A549 (cell line): ENCODE results near the gene GRIK4. TPM values are rescaled to one million over a fixed set of nuclear protein-coding genes. Genes with fewer than 3 reads are reported as not detected.

ENCODE experiments used
- ATAC-seq, 2 experiments: fragments of 200-7000 bp in 1 of 2; fragments of >200 bp in 1 of 2; cut with Nextera tagmentation in 1 of 2; cut with Tn5 transposase in 1 of 2; 3 replicates each; pipeline versions ENCODE4 v1.8.0 to v1.9.1; 2018 to 2020; ENCODE audit warnings: mild to moderate bottlenecking in 1 of 2, moderate library complexity in 1 of 2
- CTCF ChIA-PET: fragments of 300-600 bp; sonication (Branson Sonifier 250); formaldehyde crosslinking; extraction: SDS; loops from one replicate; lab custom pipeline; 2021; ENCODE audit warnings: antibody characterized with exemption, inconsistent platforms; lab: Yijun Ruan, JAX
- POLR2A ChIA-PET: fragments of 350-600 bp; formaldehyde crosslinking; extraction: SDS; loops from one replicate; lab custom pipeline; 2021; ENCODE audit warnings: antibody characterized with exemption, inconsistent platforms; lab: Yijun Ruan, JAX
- DNase-seq, 2 experiments: peaks; one replicate each; pipeline versions ENCODE4 v3.0.0 to v3.0.0-alpha.2; 2011 to 2016; ENCODE audit warnings: low read depth in 1 of 2, low spot score in 1 of 2
- FAIRE-seq: peaks from 2 replicates; lab custom pipeline; 2011; peaks lifted over from hg19 to GRCh38; lab: Jason Lieb, UNC
- H3K27ac ChIP-seq, 2 experiments: fragments of >200 bp; sonication (Bioruptor Twin); formaldehyde crosslinking; 3 replicates each; pipeline ENCODE4 v1.5.1; 2016 to 2017
- H3K4me1 ChIP-seq: fragments of >200 bp; sonication (Bioruptor Twin); formaldehyde crosslinking; 3 replicates; pipeline ENCODE4 v1.6.1; 2016
- H3K4me2 ChIP-seq: fragments of >200 bp; sonication (Bioruptor Twin); formaldehyde crosslinking; 3 replicates; pipeline ENCODE4 v1.6.1; 2016
- H3K4me3 ChIP-seq: fragments of >200 bp; sonication (Bioruptor Twin); formaldehyde crosslinking; 3 replicates; pipeline ENCODE4 v1.5.1; 2016
- H3K9me3 ChIP-seq: fragments of >200 bp; sonication (Bioruptor Twin); formaldehyde crosslinking; 3 replicates; pipeline ENCODE4 v1.6.1; 2016
- ATOH8 ChIP-seq: fragments of 250-450 bp; sonication (Bioruptor Pico); IDR thresholded peaks from 2 replicates; pipeline ENCODE4 v1.5.0; 2020; ENCODE audit warnings: low read depth, mild to moderate bottlenecking, moderate library complexity
- CBX8 ChIP-seq: fragments of 200-600 bp; sonication (generic); IDR thresholded peaks from 2 replicates; pipeline ENCODE4 v1.6.1; 2016
- CEBPB ChIP-seq, 2 experiments: fragments of >200 bp in 1 of 2; sonication (Bioruptor Twin) in 1 of 2; formaldehyde crosslinking in 1 of 2; IDR thresholded peaks; 2 replicates each; pipeline ENCODE4 v1.6.1; 2012 to 2016
- EHF ChIP-seq: fragments of 250-450 bp; sonication (Bioruptor Pico); IDR thresholded peaks from 2 replicates; pipeline ENCODE4 v1.5.0; 2020; ENCODE audit warnings: mild to moderate bottlenecking
- ELK1 ChIP-seq: fragments of 150-350 bp; IDR thresholded peaks from 2 replicates; pipeline ENCODE4 v1.6.1; 2014; ENCODE audit warnings: low read depth, mild to moderate bottlenecking, low read length
- ESRRA ChIP-seq: fragments of 150-350 bp; IDR thresholded peaks from 2 replicates; pipeline ENCODE4 v1.6.1; 2014; ENCODE audit warnings: mild to moderate bottlenecking, low read length, borderline replicate concordance
- HES2 ChIP-seq: fragments of >200 bp; sonication (Bioruptor Twin); formaldehyde crosslinking; IDR thresholded peaks from 2 replicates; pipeline ENCODE4 v1.6.1; 2016
- HMGXB4 ChIP-seq: fragments of 250-450 bp; sonication (Bioruptor Pico); IDR thresholded peaks from 2 replicates; pipeline ENCODE4 v1.5.0; 2021; ENCODE audit warnings: mild to moderate bottlenecking, moderate library complexity, borderline replicate concordance
- HOXA7 ChIP-seq: fragments of 250-450 bp; sonication (Bioruptor Pico); IDR thresholded peaks from 2 replicates; pipeline ENCODE4 v1.5.0; 2020; ENCODE audit warnings: mild to moderate bottlenecking, moderate library complexity
- HOXB5 ChIP-seq: fragments of 250-450 bp; sonication (Bioruptor Pico); IDR thresholded peaks from 2 replicates; pipeline ENCODE4 v1.5.0; 2020; ENCODE audit warnings: mild to moderate bottlenecking, moderate library complexity
- KDM5A ChIP-seq: fragments of 200-600 bp; sonication (generic); IDR thresholded peaks from 2 replicates; pipeline ENCODE4 v1.6.1; 2016; ENCODE audit warnings: antibody characterized with exemption, mild to moderate bottlenecking
- MAX ChIP-seq: IDR thresholded peaks from 2 replicates; pipeline ENCODE4 v1.6.1; 2012
- NPAS2 ChIP-seq: fragments of 250-450 bp; sonication (Bioruptor Pico); IDR thresholded peaks from 2 replicates; pipeline ENCODE4 v1.8.0; 2022; ENCODE audit warnings: mild to moderate bottlenecking, moderate library complexity, borderline replicate concordance
- POLR2A ChIP-seq: IDR thresholded peaks from 2 replicates; pipeline ENCODE4 v1.6.1; 2012; ENCODE audit warnings: mild to moderate bottlenecking, low read length
- RCOR1 ChIP-seq: fragments of 150-350 bp; IDR thresholded peaks from 2 replicates; pipeline ENCODE4 v1.6.1; 2014; ENCODE audit warnings: antibody characterized with exemption, low read length, low read depth
- REST ChIP-seq: fragments of 200-600 bp; sonication (generic); IDR thresholded peaks from 2 replicates; pipeline ENCODE4 v1.6.1; 2016; ENCODE audit warnings: antibody characterized with exemption, mild to moderate bottlenecking, moderate library complexity
- SMC3 ChIP-seq: fragments of >200 bp; sonication (Bioruptor Twin); formaldehyde crosslinking; IDR thresholded peaks from 3 replicates; pipeline ENCODE4 v1.6.1; 2018; ENCODE audit warnings: inconsistent platforms
- WGBS: methylation state at CpG from one replicate; pipeline ENCODE4 v1.1.6; 2017; ENCODE audit errors: missing lambda C conversion rate; 5-methylcytosine and 5-hydroxymethylcytosine counted together
- polyA plus RNA-seq, 4 experiments: library from polyadenylated mRNA; depleted of rRNA in 3 of 4; stranded (reverse); fragments of >200 nt; fragmentation: RNase III in 1 of 4; extraction: RNeasy Plus Mini Kit Qiagen cat#74134 plus additional on column Dnase treatment in 1 of 4; gene quantifications; 2 replicates in 3 of 4; 3 replicates in 1 of 4; pipeline ENCODE4 v1.2.3, GENCODE V29; 2011 to 2017

The GRIK4 gene
- polyA plus RNA-seq, 2 of the 4 experiments (the other 2 are of a cell fraction), result 0.01 TPM; not detected in 1

GRCh38 chr11:120811199-120811598 lies 299.7 kb downstream of the GRIK4 start:
- ChIA-PET CTCF (no interaction called here), POLR2A (no interaction called here)
- no peak overlapping the region for H3K27ac ChIP-seq
- ATAC-seq (no peak), DNase-seq (no peak), FAIRE-seq (no peak)
- 92% methylated on average over 5 of the region's 5 CpGs for WGBS
- TF ChIP-seq HOXA7 (CRISPR knock-in tag) (no peak), ELK1 (no peak), EHF (CRISPR knock-in tag) (no peak), KDM5A (no peak), MAX (no peak), ATOH8 (no peak), ESRRA (no peak)
- H3K4me2 ChIP-seq, result no peak overlapping the region
- no peak overlapping the region for H3K4me3 ChIP-seq
- H3K9me3 ChIP-seq, result no peaks in the 10 kb centered on the region
- peaks cover 23% of the 10 kb centered on the region for H3K4me1 ChIP-seq

- Histone ChIP-seq H3K9me3 (no peaks in the 10 kb centered on the region), H3K4me2 (no peak overlapping the region), H3K4me3 (no peak overlapping the region), H3K4me1 (peaks cover 23% of the 10 kb centered on the region), H3K27ac (no peak overlapping the region)
- no peak for FAIRE-seq
- WGBS, result 69% methylated on average over 5 of the region's 5 CpGs
- POLR2A ChIA-PET, result no interaction called here
- TF ChIP-seq MAX, result no peak
- ATAC-seq, result no peak
- CTCF ChIA-PET, result interaction anchor here (1.5 kb wide), 1 partner anchor 9 kb away, joined by 3 read pairs; no protein-coding TSS in a partner anchor
- DNase-seq, result no peak
These were observed 300.2 kb downstream of the GRIK4 start for GRCh38 chr11:120811731-120812130.

- WGBS, result 72% methylated on average over 20 of the region's 21 CpGs
- CTCF ChIA-PET, result no interaction called here
- FAIRE-seq (no peak), ATAC-seq (no peak), DNase-seq (no peak)
- no peak overlapping the region for H3K4me2 ChIP-seq
- POLR2A ChIA-PET, result no interaction called here
- no peaks in the 10 kb centered on the region for H3K9me3 ChIP-seq
- no peaks in the 10 kb centered on the region for H3K4me1 ChIP-seq
- no peak for TF ChIP-seq CBX8
- TF ChIP-seq HOXB5 (CRISPR knock-in tag), result no peak
- TF ChIP-seq POLR2A, result no peak
- no peak for TF ChIP-seq SMC3
- no peak for TF ChIP-seq NPAS2 (CRISPR knock-in tag)
- TF ChIP-seq HMGXB4 (CRISPR knock-in tag), result no peak
- TF ChIP-seq HES2, result no peak
- TF ChIP-seq REST, result no peak
- no peak for TF ChIP-seq RCOR1
- TF ChIP-seq ELK1, result no peak
- TF ChIP-seq CEBPB (IDR thresholded peaks at IDR 0.05), result no peak
- H3K4me3 ChIP-seq, result no peak overlapping the region
- no peak overlapping the region for H3K27ac ChIP-seq
These were observed 303.2 kb downstream of the GRIK4 start for GRCh38 chr11:120814531-120815318.
